GM18520 (cell line): ENCODE data around the gene SLC12A7.

Experiments
- ATAC-seq: cut with Tn5 transposase; IDR thresholded peaks from one replicate; pipeline ENCODE4 v1.9.1; 2021; ENCODE audit not compliant: unreplicated experiment

SLC12A7 gene

DNA sequence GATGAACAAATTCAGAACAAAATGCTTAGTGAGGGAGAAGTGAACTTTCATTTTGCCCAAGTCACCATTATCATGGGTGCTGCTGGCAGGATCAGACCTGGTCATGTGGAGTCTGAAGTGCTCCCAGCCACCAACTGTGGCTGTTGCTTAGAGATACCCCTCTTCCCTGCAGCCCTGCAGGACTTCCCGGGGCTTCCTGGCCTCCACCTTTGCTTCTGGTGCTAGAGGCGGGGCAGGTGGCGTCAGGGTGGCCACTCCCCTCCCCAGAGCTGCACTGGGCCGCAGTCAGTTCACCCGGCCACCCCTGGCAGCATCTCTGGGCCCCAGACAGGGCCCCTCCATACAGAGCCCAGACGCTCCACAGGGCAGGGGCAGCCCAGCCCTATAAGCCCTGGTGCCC is 30.0 kb upstream of the SLC12A7 start:
- ATAC-seq = no peak

DNA sequence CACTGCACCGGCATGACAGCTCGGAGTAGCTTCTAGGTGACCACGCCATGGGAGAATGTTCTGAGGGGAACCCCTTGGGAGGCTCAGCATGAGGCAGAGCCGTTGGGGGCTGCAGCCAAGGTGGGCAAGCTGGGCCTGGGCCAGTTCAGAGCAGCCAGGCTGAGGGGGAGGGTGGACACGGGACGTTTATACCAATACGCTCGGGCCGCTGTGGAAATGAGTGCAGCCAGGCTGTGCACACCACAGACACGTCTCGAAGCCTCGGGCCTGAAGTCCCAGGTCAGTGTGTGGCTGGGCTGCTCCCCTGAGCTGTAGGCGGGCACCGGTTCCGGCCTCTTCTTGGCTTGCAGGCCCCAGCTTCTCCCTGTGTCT is 28.9 kb upstream of the SLC12A7 start:
- ATAC-seq = no peak

- ATAC-seq = no peak
These were observed 28.4 kb upstream of the SLC12A7 start for GRCh38 chr5:1140171-1140817.

GRCh38 chr5:1139331-1140170 is 27.7 kb upstream of the SLC12A7 start:
- no peak for ATAC-seq

DNA sequence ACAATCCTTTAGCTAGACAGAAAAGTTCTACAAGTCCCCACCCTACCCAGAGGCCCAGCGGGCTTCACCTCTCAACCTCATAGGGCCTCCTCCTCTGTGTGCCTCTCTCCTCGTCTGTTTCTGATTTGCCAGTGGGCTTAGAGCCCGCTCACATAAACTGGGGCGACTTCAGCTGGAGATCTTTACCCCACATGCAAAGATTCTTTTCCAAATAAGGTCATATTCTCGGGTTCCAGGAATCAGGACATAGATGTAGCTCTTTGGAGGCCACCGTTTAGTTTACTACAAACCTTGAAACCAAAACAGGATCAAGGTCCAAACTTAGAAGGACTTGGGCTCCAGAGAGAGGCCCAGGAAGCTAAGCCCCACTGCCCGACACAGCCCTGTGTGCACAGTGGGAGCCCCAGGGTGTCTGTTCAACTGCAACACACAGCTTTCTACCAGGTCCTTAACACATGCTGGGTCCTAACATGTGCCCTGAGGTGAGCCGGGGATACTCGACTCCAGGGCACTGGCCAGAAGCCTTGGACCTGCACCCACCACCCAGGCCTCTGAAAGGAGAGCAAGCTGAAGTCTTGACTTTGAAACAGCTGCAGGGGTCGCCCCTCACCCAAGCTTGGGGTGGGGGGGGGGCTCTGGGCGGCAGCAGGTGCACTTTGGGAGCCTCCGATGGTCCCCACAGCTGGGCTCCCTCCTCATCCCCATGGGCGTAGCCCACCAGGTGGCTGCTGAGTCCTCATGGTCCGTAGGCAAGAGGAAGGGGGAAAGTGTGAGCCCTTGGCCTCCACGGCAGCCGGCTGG is 26.8 kb upstream of the SLC12A7 start:
- no peak for ATAC-seq

DNA sequence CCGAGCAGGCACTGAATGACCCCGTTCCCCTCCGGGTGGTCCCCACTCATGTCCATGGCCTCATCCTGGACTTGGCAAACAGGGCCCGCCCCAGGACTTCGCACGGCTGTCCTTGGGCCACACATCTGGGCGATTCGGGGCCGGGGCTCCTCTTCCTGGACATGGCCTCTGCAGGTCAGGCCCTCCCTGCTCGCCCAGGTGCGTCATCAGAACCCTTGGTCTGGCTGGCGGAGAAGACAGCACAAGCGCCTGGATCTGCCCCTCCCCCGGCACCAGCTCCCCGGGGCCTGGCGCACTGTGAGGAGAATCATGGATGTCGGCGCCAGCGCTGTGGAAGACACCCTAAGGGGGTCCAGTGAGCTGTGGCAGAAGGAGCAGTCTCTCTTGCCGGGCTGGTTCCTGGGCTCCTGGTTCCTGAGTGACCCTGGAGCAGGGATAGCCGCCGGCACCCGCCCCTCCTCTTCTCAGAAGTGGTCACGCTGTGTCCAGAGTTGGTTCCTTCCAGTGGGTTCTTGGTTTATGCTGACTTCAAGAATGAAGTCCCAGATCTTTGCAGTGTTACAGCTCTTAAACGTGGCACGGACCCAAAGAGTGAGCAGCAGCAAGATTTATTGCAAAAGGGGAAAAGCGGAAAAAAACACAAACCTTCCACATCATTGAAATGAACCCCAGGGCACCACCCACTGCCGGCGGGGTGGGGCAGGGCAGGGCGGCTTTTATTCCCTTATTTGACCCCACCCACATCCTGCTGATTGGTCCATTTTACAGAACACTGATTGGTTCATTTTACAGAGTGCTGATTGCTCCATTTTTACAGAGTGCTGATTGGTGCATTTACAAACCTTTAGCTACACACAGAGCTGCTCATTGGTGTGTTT is 25.9 kb upstream of the SLC12A7 start:
- no peak for ATAC-seq

DNA sequence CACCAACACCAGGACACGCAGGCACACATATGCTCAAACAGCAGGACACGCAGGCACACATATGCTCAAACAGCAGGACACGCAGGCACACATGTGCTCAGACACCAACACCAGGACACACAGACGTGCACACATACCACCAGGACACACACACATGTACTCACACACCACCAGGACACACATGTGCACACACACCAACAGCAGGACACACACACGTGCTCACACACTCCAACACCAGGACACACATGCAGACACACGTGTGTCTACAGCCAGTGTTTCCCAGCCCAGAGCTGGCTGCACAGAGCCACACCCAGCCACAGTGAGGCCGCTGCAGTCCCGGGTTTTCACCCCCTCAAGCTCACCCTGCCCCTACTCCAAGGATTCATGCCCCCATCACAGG is 25.0 kb upstream of the SLC12A7 start:
- no peak for ATAC-seq

- ATAC-seq = no peak
These were observed 24.0 kb upstream of the SLC12A7 start for GRCh38 chr5:1135696-1136525.

DNA sequence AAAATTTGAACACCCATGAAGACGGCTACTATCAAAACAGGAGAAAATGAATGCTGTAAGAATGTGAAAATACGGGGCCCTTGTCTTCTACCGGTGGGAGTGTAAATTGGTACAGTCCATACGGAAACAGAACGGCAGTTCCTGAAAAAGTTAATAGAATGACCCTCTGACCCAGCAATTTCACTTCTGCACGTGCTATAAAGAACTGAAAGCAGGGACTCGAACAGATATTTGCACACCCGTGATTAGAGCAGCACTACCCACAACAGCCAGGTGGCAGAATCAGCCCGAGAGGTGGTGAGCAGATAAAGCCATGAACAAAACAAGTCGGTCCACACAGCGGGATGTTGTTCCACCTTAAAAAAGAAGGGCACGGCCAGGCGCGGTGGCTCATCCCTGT is 22.6 kb upstream of the SLC12A7 start:
- no peak for ATAC-seq

GRCh38 chr5:1133510-1134201 is 21.8 kb upstream of the SLC12A7 start:
- no peak for ATAC-seq

DNA sequence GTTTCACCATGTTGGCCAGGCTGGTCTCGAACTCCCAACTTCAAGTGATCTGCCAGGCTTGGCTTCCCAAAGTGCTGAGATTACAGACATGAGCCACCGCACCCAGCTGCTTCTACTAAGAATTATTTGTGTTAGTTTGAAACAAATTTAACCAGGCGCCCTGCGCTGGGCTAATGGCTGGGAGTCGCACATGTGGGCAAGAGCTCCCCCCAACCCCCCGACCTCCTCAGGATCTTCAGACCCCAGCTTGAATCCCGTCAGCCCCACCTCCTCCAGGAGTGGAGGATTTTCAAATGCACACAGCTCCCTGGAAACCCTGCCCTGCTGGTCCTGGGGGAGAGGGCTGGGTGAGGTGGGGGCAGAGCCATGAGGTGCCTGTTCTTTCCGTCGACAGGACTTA is 21.2 kb upstream of the SLC12A7 start:
- no peak for ATAC-seq

- ATAC-seq = no peak
These were observed 20.7 kb upstream of the SLC12A7 start for GRCh38 chr5:1132570-1132969.

DNA sequence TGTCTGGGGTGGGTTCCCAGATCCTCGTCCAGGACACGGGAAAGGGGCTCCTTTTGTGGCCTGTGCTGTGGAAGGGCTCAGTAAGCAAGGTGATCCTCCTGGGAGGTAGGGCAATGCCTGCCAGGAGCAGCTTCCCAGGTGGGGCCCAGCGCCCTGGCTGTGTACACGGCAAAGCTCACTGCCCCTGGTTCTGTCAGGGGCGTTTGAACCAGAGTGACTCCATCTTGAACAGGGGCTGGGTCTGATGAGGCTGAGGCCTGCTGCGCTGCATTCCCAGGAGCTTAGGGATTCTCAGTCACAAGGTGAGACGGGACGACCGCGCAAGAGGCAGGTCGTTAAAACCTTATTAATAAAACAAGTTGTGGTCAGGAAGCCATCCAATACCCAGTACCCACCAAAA is 19.9 kb upstream of the SLC12A7 start:
- no peak for ATAC-seq

DNA sequence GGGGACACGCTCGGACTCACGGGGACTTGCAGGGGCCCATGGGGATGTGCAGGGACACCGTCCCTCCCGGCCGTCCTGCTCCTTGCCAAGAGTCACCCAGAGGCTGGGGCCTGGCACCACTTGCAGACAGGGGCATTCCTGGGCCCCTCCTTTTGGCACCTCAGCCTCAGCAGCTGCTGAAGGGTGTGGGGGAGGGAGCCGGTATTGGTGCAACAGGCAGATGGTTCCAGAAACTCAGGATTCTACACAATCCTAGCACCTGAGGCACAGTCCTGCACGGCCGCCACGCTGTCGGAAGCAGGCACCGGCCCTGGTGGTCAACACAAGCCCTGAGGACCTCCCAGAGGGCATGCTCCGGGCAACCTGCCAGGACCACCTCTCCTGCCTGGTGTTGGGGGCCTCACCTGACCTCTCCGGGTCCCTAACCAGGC is 19.3 kb upstream of the SLC12A7 start:
- no peak for ATAC-seq

DNA sequence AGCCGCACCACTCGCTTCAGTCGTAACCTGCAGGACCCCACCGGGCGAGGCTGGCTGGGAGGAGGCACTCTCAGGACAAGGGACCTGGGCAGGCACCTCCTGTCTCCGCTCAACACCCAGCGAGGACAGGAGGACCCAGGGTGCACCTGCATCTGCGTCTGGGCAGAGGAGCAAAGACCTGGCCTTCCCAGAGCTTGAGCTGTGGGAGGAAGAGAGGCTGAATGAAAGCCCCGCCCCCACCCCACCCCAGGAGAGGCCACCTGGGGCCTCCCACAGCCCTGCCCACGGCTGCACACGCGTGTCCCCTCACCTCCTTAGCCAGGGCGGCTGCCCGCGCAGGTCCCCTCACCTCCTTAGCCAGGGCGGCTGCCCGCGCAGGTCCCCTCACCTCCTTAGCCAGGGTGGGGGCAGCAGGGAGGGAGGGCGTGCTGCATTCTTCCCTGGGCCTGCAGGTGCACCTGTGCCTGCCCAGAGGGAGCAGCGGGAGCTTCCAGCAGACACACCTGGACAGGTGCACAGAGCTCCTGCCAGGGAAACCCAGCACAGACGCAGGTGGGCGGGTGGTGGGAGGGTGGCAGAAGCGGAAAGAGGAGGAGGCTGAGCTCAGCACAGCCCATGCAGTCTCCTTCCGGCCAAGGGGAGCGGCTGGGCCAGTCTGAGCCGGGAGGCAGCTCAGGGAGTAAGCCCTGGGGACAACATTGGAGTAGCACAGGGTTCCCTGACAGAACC is 18.5 kb upstream of the SLC12A7 start:
- no peak for ATAC-seq

DNA sequence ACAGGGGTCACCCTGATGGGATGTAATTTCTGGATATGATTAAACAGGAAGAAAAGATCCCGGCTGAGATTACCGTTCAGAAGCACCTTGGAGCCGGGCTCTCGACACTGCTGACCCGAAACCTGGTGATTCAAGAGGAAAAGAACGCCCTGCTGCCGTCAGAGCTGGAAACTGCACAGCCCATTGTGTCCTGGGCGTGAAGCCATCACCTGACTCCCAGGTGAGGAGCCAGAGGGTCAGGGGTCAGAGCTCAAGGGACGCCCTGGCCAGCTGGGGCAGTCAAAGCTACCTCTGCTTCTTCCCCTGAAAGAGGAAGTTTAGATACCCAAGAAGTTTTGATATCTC is 17.8 kb upstream of the SLC12A7 start:
- no peak for ATAC-seq

DNA sequence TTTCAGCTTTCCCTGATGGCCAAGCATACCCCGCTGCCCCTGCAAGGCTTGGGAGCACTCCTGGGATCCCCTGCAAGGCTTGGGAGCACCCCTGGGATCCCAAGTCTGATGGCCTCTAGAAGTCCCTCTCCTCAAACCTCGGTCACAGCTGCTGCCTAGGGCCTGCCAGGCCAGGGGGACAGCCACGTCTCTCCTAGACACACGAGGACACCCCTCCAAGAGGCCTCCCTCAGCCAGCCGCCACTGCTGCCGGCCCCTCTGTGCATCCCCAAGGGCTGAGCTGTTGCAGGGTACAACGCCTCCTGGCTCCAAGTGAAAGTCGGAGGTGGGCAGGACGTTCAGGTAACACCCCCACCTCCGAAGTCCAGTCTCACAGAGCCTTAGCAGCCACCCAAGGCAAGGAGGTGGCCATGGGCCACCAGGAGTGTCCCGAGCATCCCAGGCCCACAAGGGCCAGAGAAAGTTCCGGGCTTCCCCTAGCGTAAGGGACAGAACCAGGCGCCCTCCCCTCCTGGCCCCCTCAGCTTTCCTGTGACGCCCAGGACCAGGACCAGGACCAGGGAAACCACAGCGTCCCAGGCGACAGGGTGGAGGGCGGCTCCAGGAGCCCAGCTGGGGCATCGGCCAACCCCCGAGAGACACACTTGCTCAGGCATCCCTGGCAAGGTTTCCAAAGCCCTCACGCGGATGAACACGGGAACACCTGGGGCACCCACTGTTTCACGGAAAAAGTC is 17.3 kb upstream of the SLC12A7 start:
- ATAC-seq = no peak
